T-helper 17 cell (primary cell): ENCODE data around the gene ZSWIM6. TPM values are rescaled to one million over a fixed set of nuclear protein-coding genes. Genes with fewer than 3 reads are reported as not detected.

ENCODE experiments used
- ATAC-seq: fragments of 150-1000 bp; cut with Tn5 transposase; 2 replicates; pipeline ENCODE4 v1.10.0; 2021; ENCODE audit warnings: mild to moderate bottlenecking, moderate library complexity
- DNase-seq, 3 donors: peaks; one replicate each; pipeline versions ENCODE4 v3.0.0 to v3.0.0-alpha.2; 2020 to 2021
- H3K9me3 ChIP-seq: one replicate; pipeline ENCODE4 v1.7.0; 2013; ENCODE audit warnings: low read length, mild to moderate bottlenecking; ENCODE audit not compliant: control insufficient read depth, poor library complexity, severe bottlenecking
- H3K27ac Mint-ChIP-seq: one replicate; pipeline ENCODE4 v1.8.0; 2022; ENCODE audit warnings: mild to moderate bottlenecking, moderate library complexity, mixed read lengths
- H3K27me3 Mint-ChIP-seq: one replicate; pipeline ENCODE4 v1.8.0; 2022; ENCODE audit warnings: mixed read lengths
- H3K36me3 Mint-ChIP-seq: one replicate; pipeline ENCODE4 v1.8.0; 2022; ENCODE audit warnings: low read depth, mixed read lengths
- H3K4me1 Mint-ChIP-seq: one replicate; pipeline ENCODE4 v1.8.0; 2022; ENCODE audit warnings: mild to moderate bottlenecking, mixed read lengths
- H3K4me3 Mint-ChIP-seq: one replicate; pipeline ENCODE4 v1.8.0; 2022; ENCODE audit warnings: mild to moderate bottlenecking, moderate library complexity, mixed read lengths
- total RNA-seq, 4 donors: library from RNA in 2 of 4; stranded (reverse) in 2 of 4; gene quantifications; one replicate each; pipeline ENCODE4 v1.2.3 and lab custom pipeline; 2022 to 2026

Gene ZSWIM6
- total RNA-seq, 2 donors from 2014 or later = 6.5 to 8.7 TPM

GRCh38 chr5:61575103-61575502 lies 243.0 kb downstream of the ZSWIM6 start:
- Mint-ChIP-seq H3K36me3 (no peaks in the 10 kb centered on the region), H3K27me3 (peaks cover 5% of the 10 kb centered on the region), H3K27ac (no peak overlapping the region), H3K4me3 (no peak overlapping the region), H3K4me1 (no peaks in the 10 kb centered on the region)
- H3K9me3 ChIP-seq = no peaks in the 10 kb centered on the region
- DNase-seq = no peak
- no peak for ATAC-seq

GRCh38 chr5:61575581-61575980 lies 243.5 kb downstream of the ZSWIM6 start:
- no peaks in the 10 kb centered on the region for H3K4me1 Mint-ChIP-seq
- DNase-seq = no peak
- H3K27me3 Mint-ChIP-seq = peaks cover 5% of the 10 kb centered on the region
- H3K9me3 ChIP-seq = no peaks in the 10 kb centered on the region
- ATAC-seq = no peak
- no peak overlapping the region for H3K4me3 Mint-ChIP-seq
- no peak overlapping the region for H3K27ac Mint-ChIP-seq
- no peaks in the 10 kb centered on the region for H3K36me3 Mint-ChIP-seq

- H3K4me1 Mint-ChIP-seq = no peaks in the 10 kb centered on the region
Observed at GRCh38 chr5:61576556-61576955, 244.5 kb downstream of the ZSWIM6 start.

DNA sequence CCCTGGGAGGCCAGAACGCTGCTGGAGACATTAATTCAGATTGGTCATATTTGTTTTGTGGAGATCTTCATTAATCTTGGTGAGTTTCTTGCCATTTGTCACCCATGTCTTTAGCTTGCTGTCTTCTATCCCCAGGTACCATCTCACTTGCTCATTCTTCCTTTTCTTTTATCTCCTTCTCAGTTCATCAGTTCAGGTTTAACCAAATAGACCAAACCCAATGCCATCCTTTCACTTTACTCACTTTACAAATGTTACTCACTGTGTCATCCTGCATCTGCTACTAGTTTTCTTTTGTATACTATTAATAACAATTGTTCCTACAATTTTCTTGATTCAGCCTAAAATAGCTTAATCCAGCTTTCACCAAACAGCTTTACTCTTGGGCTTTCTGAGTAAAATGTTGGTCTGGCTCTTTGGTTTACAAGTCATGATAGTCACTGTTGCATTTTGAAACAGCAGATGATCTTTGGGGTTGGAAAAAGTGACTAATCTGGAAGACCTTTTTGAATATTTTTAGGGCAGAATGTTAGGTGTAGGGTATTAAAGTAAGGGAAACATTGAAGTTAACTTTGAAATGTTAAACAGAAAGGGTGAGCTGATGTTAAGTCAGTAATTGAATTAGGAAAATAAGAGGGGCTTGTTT lies 246.9 kb downstream of the ZSWIM6 start:
- DNase-seq (no peak), ATAC-seq (no peak)
- no peaks in the 10 kb centered on the region for H3K36me3 Mint-ChIP-seq
- H3K4me3 Mint-ChIP-seq = no peak overlapping the region
- H3K9me3 ChIP-seq = no peaks in the 10 kb centered on the region
- H3K4me1 Mint-ChIP-seq = no peaks in the 10 kb centered on the region
- no peak overlapping the region for H3K27ac Mint-ChIP-seq
- H3K27me3 Mint-ChIP-seq = no peaks in the 10 kb centered on the region

More at GRCh38 chr5:61576556-61576955, 244.5 kb downstream of the ZSWIM6 start:
- DNase-seq = no peak
- Mint-ChIP-seq H3K4me3 (no peak overlapping the region), H3K27me3 (peaks cover 5% of the 10 kb centered on the region), H3K27ac (no peak overlapping the region), H3K36me3 (no peaks in the 10 kb centered on the region)
- ATAC-seq = no peak
- H3K9me3 ChIP-seq = no peaks in the 10 kb centered on the region

DNA sequence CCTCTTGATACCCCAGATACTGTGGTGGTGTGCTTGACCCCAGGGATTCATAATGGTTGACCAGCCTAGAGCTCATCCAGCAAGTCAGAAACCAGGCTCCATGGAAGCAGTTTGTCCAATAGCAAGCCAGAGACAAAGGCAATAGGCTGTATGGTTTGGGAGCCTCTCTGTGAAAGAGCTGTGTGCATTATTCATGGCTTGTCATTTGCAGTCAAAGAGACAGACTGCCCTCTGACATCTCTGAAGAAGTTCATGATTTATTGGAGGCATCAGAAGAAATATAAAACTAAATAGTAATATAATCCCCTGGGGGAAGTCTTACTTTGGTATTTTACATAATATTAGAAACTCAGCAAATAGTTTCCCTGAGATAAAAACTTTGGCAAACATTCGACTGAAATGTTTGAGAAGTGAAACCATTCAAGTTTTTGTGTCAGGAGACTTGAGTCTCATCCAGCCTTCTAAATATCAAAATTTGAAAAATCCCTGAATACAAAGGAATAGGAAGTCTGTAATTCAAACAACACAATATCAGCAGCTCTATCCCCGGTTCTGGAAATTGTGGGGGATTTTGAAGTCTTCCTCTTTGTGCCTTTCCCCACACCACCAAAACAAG lies 250.3 kb downstream of the ZSWIM6 start:
- Mint-ChIP-seq H3K4me1 (no peaks in the 10 kb centered on the region), H3K36me3 (no peaks in the 10 kb centered on the region), H3K4me3 (no peak overlapping the region), H3K27ac (no peak overlapping the region), H3K27me3 (peaks cover 5% of the 10 kb centered on the region)
- no peak for ATAC-seq
- no peak for DNase-seq
- H3K9me3 ChIP-seq = no peaks in the 10 kb centered on the region

DNA sequence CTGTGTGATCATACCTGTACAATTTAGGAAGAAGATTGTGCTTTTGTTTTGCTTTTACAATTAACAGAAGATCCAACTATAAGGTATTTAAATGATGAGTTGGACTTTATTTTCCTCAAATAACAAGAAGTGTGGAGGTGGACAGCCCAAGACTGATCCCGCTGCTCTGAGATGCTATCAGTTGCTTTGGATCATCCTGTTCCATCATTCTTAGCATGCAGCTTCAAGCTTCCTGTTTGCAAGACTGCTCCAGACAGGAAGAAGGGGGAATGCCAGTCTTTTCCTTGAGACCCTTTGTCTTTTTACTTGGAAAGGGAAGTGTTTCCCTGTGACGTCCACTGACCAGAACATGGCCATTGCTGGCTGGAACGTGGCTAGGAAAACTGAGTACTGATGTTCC lies 250.8 kb downstream of the ZSWIM6 start:
- H3K27me3 Mint-ChIP-seq = peaks cover 5% of the 10 kb centered on the region
- no peak overlapping the region for H3K27ac Mint-ChIP-seq
- no peaks in the 10 kb centered on the region for H3K9me3 ChIP-seq
- no peak overlapping the region for H3K4me3 Mint-ChIP-seq
- no peaks in the 10 kb centered on the region for H3K36me3 Mint-ChIP-seq
- H3K4me1 Mint-ChIP-seq = no peaks in the 10 kb centered on the region
- DNase-seq (no peak), ATAC-seq (no peak)

DNA sequence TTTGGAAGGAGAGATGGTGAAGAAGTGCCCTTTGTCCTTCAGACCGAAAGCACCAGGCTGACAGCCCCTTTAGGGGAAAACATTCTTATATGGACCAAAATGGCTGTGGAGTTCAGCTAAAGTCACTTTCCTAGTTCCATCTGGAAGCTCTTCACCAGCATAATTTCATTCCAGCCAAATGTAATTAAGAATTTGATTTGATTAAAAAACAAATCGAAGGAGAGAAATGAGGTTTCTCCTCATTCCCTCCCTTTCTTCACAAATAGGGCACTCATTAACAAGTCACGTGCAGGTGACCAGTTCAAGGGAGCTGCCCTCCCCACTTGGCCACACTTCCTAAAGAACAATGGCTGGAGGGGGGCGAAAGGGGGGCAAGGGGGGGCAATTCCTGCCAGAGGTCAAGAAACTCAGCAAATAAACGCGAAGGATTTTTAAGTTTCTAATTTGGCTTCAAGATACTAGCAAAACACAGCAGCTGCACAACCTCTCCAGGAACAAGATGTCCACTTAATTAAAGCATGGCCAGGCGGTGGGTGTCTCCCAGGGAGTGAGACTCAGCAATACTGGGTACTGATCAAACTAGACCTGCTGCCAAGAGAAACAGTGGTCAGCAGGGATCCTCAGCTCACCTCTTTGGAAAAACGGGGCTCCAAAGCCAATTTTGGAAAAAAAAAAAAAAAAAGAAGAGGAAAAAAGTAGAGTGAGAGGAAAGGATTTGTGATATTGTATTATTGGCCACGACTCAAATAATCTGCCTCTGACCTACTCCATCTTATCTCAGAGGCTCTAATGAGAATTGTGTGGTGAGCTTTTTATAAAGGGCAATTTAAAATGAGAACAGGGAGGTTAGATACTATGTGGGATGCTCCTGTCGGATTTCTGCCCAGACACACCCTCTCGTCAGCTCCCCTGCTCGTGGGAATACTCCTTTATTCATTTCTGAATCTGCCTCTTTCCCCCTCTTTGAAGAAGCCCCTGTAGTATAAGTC lies 254.3 kb downstream of the ZSWIM6 start:
- no peaks in the 10 kb centered on the region for H3K4me1 Mint-ChIP-seq
- ATAC-seq (no peak), DNase-seq (no peak)
- H3K27ac Mint-ChIP-seq = no peak overlapping the region
- no peak overlapping the region for H3K4me3 Mint-ChIP-seq
- H3K27me3 Mint-ChIP-seq = peaks cover 12% of the 10 kb centered on the region
- H3K36me3 Mint-ChIP-seq = no peaks in the 10 kb centered on the region
- no peaks in the 10 kb centered on the region for H3K9me3 ChIP-seq

DNA sequence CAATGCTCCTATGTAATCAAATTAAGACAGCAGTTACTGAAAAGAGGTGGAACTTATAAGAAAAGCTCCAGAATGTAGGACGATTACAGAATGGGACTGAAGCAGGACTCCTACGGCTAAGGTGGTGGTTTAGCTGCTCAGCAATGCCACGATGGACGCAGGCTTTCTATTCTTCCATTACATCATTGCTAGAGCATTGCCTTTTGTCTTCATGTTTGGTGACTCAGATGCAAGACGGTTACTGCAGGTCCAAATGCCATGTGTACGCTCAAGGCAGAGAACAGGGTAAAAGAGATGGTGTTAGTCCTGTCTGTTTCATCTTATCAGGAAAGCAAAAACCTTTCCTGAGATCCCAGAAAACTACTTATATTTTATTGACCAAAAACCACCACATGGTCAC lies 255.1 kb downstream of the ZSWIM6 start:
- DNase-seq (no peak), ATAC-seq (no peak)
- H3K4me1 Mint-ChIP-seq = no peaks in the 10 kb centered on the region
- H3K9me3 ChIP-seq = no peaks in the 10 kb centered on the region
- no peaks in the 10 kb centered on the region for H3K36me3 Mint-ChIP-seq
- no peak overlapping the region for H3K4me3 Mint-ChIP-seq
- H3K27ac Mint-ChIP-seq = no peak overlapping the region
- peaks cover 17% of the 10 kb centered on the region for H3K27me3 Mint-ChIP-seq

- no peak for ATAC-seq
Observed at GRCh38 chr5:61588216-61588615, 256.2 kb downstream of the ZSWIM6 start.

GRCh38 chr5:61589946-61590345 lies 257.9 kb downstream of the ZSWIM6 start:
- Mint-ChIP-seq H3K4me1 (no peaks in the 10 kb centered on the region), H3K36me3 (no peaks in the 10 kb centered on the region), H3K27me3 (peaks cover 12% of the 10 kb centered on the region)

More at GRCh38 chr5:61588216-61588615, 256.2 kb downstream of the ZSWIM6 start:
- Mint-ChIP-seq H3K27ac (no peak overlapping the region), H3K27me3 (peaks cover 17% of the 10 kb centered on the region), H3K36me3 (no peaks in the 10 kb centered on the region), H3K4me3 (no peak overlapping the region), H3K4me1 (no peaks in the 10 kb centered on the region)
- no peak for DNase-seq
- H3K9me3 ChIP-seq = no peaks in the 10 kb centered on the region

GRCh38 chr5:61590473-61590872 lies 258.4 kb downstream of the ZSWIM6 start:
- H3K4me3 Mint-ChIP-seq = no peak overlapping the region
- peaks cover 12% of the 10 kb centered on the region for H3K27me3 Mint-ChIP-seq
- DNase-seq (no peak), ATAC-seq (no peak)
- H3K36me3 Mint-ChIP-seq = no peaks in the 10 kb centered on the region
- H3K9me3 ChIP-seq = no peaks in the 10 kb centered on the region
- no peaks in the 10 kb centered on the region for H3K4me1 Mint-ChIP-seq
- H3K27ac Mint-ChIP-seq = no peak overlapping the region

More at GRCh38 chr5:61589946-61590345, 257.9 kb downstream of the ZSWIM6 start:
- DNase-seq = no peak
- ATAC-seq = no peak
- Mint-ChIP-seq H3K27ac (no peak overlapping the region), H3K4me3 (no peak overlapping the region)
- H3K9me3 ChIP-seq = no peaks in the 10 kb centered on the region

GRCh38 chr5:61591859-61592258 lies 259.8 kb downstream of the ZSWIM6 start:
- ATAC-seq (no peak), DNase-seq (no peak)
- Mint-ChIP-seq H3K36me3 (no peaks in the 10 kb centered on the region), H3K27me3 (peaks cover 19% of the 10 kb centered on the region), H3K4me3 (no peak overlapping the region), H3K27ac (no peak overlapping the region), H3K4me1 (no peaks in the 10 kb centered on the region)
- no peaks in the 10 kb centered on the region for H3K9me3 ChIP-seq

DNA sequence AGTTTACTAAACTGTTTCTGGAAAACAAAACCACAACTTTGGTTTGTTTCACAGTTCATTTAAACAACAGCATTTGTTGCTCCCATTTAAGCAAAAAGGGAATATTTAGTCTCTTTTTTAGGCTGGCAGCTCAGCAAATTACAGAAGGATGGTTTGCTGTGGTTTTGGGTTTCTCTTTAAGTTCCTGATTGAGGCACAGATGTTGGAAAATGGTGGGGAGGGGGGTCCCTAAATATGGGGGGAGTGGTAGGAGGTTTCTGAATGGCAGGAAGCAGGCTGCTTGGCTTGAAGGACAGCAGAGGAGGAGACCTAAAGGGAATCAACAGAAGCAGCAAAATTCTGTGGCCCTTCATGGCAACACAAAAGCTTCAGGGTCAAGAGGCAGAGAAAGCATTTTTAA lies 263.4 kb downstream of the ZSWIM6 start:
- H3K27me3 Mint-ChIP-seq = peaks cover 35% of the 10 kb centered on the region

More for the DNA sequence above, 263.4 kb downstream of the ZSWIM6 start:
- Mint-ChIP-seq H3K4me1 (no peaks in the 10 kb centered on the region), H3K36me3 (no peaks in the 10 kb centered on the region), H3K4me3 (no peak overlapping the region), H3K27ac (no peak overlapping the region)
- no peak for ATAC-seq
- DNase-seq = no peak
- H3K9me3 ChIP-seq = no peaks in the 10 kb centered on the region
